ENCODE measurements around the gene KRTAP1-5. TPM values are rescaled to one million over a fixed set of nuclear protein-coding genes. Genes with fewer than 3 reads are reported as not detected.

The KRTAP1-5 gene
- total RNA-seq, 6 experiments from 2014 or later = not detected

GRCh38 chr17:40997361-40997760 is 29.6 kb downstream of the KRTAP1-5 start:
- TF ChIP-seq POLR2A (IDR thresholded peaks at IDR 0.05) (no peak), CTCF (IDR thresholded peaks at IDR 0.05) (no peak)
- no peak for ATAC-seq
- 51% methylated on average over 2 of the region's 2 CpGs for WGBS (ENCODE audit: insufficient coverage, low coverage, low lambda C conversion rate, missing lambda C conversion rate)
- Histone ChIP-seq H3K4me3 (no peak overlapping the region), H3K27me3 (peaks cover 3 to 5% of the 10 kb centered on the region in 2 donors), H3K27ac (no peak overlapping the region), H3K9me3 (no peaks in the 10 kb centered on the region), H3K4me1 (no peaks in the 10 kb centered on the region), H3K36me3 (no peaks in the 10 kb centered on the region)
- intact Hi-C loops (cut with DNase I) = no loop called here
- no peak for DNase-seq

- H3K27me3 ChIP-seq = peaks cover 3 to 5% of the 10 kb centered on the region in 2 donors
- H3K4me3 ChIP-seq = no peak overlapping the region
- no peak for DNase-seq
- no peak overlapping the region for H3K27ac ChIP-seq
- H3K4me1 ChIP-seq = no peaks in the 10 kb centered on the region
- no peaks in the 10 kb centered on the region for H3K9me3 ChIP-seq
- H3K36me3 ChIP-seq = no peaks in the 10 kb centered on the region
- 69% methylated on average over 4 of the region's 4 CpGs for WGBS (ENCODE audit: insufficient coverage, low coverage, low lambda C conversion rate, missing lambda C conversion rate)
- intact Hi-C loops (cut with DNase I) = no loop called here
- ATAC-seq = no peak
- no peak for TF ChIP-seq POLR2A (IDR thresholded peaks at IDR 0.05)
- TF ChIP-seq CTCF (IDR thresholded peaks at IDR 0.05) = no peak
Measured at GRCh38 chr17:40996829-40997228, 30.2 kb downstream of the KRTAP1-5 start.

DNA sequence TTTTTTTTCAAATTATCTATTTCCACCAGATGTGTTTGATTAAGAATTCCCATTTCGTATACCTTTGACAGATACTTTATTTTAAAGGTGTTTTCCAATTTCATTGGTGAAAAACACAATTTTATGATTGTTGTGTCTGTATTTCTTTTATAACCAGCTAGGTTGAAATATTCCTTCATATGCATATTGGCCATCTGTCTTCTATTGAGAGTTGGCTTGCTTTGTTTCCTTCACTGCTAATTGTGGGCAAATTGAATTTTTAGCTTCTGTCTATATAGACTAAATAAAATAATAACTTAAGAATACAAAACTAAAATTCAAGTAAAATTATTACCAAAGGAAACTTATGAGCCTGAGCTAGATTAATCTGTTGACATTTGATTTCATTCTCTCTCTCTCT is 31.9 kb downstream of the KRTAP1-5 start:
- Histone ChIP-seq H3K4me3 (no peak overlapping the region), H3K27ac (no peak overlapping the region), H3K27me3 (peaks cover 5 to 15% of the 10 kb centered on the region in 2 donors), H3K36me3 (no peaks in the 10 kb centered on the region), H3K9me3 (no peaks in the 10 kb centered on the region), H3K4me1 (no peaks in the 10 kb centered on the region)
- no peak for ATAC-seq
- DNase-seq = no peak
- no peak for TF ChIP-seq POLR2A (IDR thresholded peaks at IDR 0.05)
- TF ChIP-seq CTCF (IDR thresholded peaks at IDR 0.05) = no peak
- 8% methylated on average over 1 of the region's 1 CpG for WGBS (ENCODE audit: insufficient coverage, low coverage, low lambda C conversion rate, missing lambda C conversion rate)
- intact Hi-C loops (cut with DNase I) = no loop called here

DNA sequence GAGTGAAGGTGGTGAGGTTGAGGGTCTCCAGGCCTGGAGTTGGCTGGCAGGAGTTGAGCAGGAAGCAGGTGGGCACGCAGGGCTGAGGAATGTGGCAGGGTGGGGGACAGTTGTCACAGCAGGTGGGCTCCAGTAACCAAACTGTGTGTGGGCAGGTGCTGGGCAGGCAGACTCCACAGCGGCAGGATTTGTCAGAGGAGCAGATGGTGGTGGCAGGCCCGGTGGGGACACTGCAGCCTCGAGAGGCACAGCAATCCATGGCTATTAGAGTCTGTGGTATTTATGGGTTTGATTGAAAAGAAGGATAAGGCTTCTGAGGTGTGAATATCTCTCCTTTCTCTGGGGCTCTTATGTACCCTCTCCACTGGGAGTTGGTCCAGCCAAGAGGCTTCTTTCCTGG is 33.2 kb downstream of the KRTAP1-5 start, which contains the start of gene KRTAP3-3:
Gene KRTAP3-3 (minus strand): TSS at position 326 of the 400 bp plus-strand sequence. CDS start 67 bp downstream, at position 259.
- Histone ChIP-seq H3K36me3 (no peaks in the 10 kb centered on the region), H3K4me3 (no peak within 1 kb of the TSS), H3K27me3 (peaks cover 5 to 15% of the 10 kb centered on the region in 2 donors), H3K9me3 (no peaks in the 10 kb centered on the region), H3K4me1 (no peaks in the 10 kb centered on the region), H3K27ac (no peak within 1 kb of the TSS)
- DNase-seq (no peak), ATAC-seq (no peak)
- TF ChIP-seq POLR2A (IDR thresholded peaks at IDR 0.05) = no peak
- no peak for TF ChIP-seq CTCF (IDR thresholded peaks at IDR 0.05)
- 0% methylated on average over 1 of the region's 4 CpGs for WGBS (ENCODE audit: insufficient coverage, low coverage, low lambda C conversion rate, missing lambda C conversion rate)
- intact Hi-C loops (cut with DNase I) = no loop called here

- Histone ChIP-seq H3K27me3 (peaks cover 5 to 12% of the 10 kb centered on the region in 2 donors), H3K4me1 (no peaks in the 10 kb centered on the region), H3K9me3 (no peaks in the 10 kb centered on the region), H3K27ac (no peak overlapping the region), H3K36me3 (no peaks in the 10 kb centered on the region), H3K4me3 (no peak overlapping the region)
- no peak for TF ChIP-seq CTCF (IDR thresholded peaks at IDR 0.05)
- no peak for TF ChIP-seq POLR2A (IDR thresholded peaks at IDR 0.05)
- 56% methylated on average over 2 of the region's 2 CpGs for WGBS (ENCODE audit: insufficient coverage, low coverage, low lambda C conversion rate, missing lambda C conversion rate)
- intact Hi-C loops (cut with DNase I) = no loop called here
- DNase-seq (no peak), ATAC-seq (no peak)
Measured at GRCh38 chr17:40993084-40993483, 33.9 kb downstream of the KRTAP1-5 start.
